Smooth muscle cell (in vitro differentiated cells): ENCODE results near the gene RPS2. TPM values are rescaled to one million over a fixed set of nuclear protein-coding genes. Genes with fewer than 3 reads are reported as not detected.

Experiments used
- DNase-seq: peaks from one replicate; lab custom pipeline; 2025; ENCODE audit not compliant: unreplicated experiment; lab: John Stamatoyannopoulos, UW
- H2AFZ ChIP-seq: fragments of 200-600 bp; sonication (generic); 2 replicates; pipeline ENCODE4 v1.6.0; 2016; ENCODE audit warnings: antibody characterized with exemption, low read depth, mild to moderate bottlenecking
- H3F3A ChIP-seq: fragments of 200-600 bp; sonication (generic); 2 replicates; pipeline ENCODE4 v1.6.0; 2017; ENCODE audit warnings: antibody characterized with exemption, low read depth
- H3K27ac ChIP-seq: fragments of 200-600 bp; sonication (generic); 2 replicates; pipeline ENCODE4 v1.5.1; 2016; ENCODE audit warnings: low read depth, mild to moderate bottlenecking
- H3K27me3 ChIP-seq: fragments of 200-600 bp; sonication (generic); 2 replicates; pipeline ENCODE4 v1.6.1; 2016; ENCODE audit warnings: low read depth, mild to moderate bottlenecking
- H3K36me3 ChIP-seq: fragments of 200-600 bp; sonication (generic); 2 replicates; pipeline ENCODE4 v1.5.1; 2016; ENCODE audit warnings: low read depth
- H3K4me1 ChIP-seq: fragments of 200-600 bp; sonication (generic); 2 replicates; pipeline ENCODE4 v1.5.1; 2016; ENCODE audit warnings: low read depth
- H3K4me2 ChIP-seq: fragments of 200-600 bp; sonication (generic); 2 replicates; pipeline ENCODE4 v1.6.0; 2016; ENCODE audit warnings: mild to moderate bottlenecking
- H3K4me3 ChIP-seq: fragments of 200-600 bp; sonication (generic); 2 replicates; pipeline ENCODE4 v1.5.1; 2016; ENCODE audit warnings: mild to moderate bottlenecking
- H3K79me2 ChIP-seq: fragments of 200-600 bp; sonication (generic); 2 replicates; pipeline ENCODE4 v1.6.0; 2016; ENCODE audit warnings: low read depth, mild to moderate bottlenecking
- H3K9ac ChIP-seq: fragments of 200-600 bp; sonication (generic); 2 replicates; pipeline ENCODE4 v1.6.0; 2016; ENCODE audit warnings: low read depth
- H3K9me3 ChIP-seq: fragments of 200-600 bp; sonication (generic); replicated peaks from 2 replicates; pipeline ENCODE4 v1.5.1; 2016; ENCODE audit warnings: low read depth
- H4K20me1 ChIP-seq: fragments of 200-600 bp; sonication (generic); 2 replicates; pipeline ENCODE4 v1.6.0; 2016; ENCODE audit warnings: low read depth
- WGBS: methylation state at CpG from one replicate; pipeline ENCODE4 v1.1.7; 2016; ENCODE audit warnings: low lambda C conversion rate; 5-methylcytosine and 5-hydroxymethylcytosine counted together
- polyA plus RNA-seq: library from polyadenylated mRNA; unstranded; fragments of >200 nt; fragmentation: Nextera tagmentation; extraction: Ambion mirVana; gene quantifications from 2 replicates; pipeline ENCODE4 v1.2.1, GENCODE V29; 2016
- total RNA-seq: library from RNA; depleted of rRNA; stranded (reverse); fragments of >200 nt; gene quantifications from 2 replicates; pipeline ENCODE4 v1.2.3, GENCODE V29; 2014
- TF ChIP-seq, protein P1 (sequence below): fragments of 200-600 bp; sonication (generic); IDR thresholded peaks from 2 replicates; pipeline ENCODE4 v1.5.1; 2017; ENCODE audit warnings: borderline replicate concordance, mild to moderate bottlenecking, antibody characterized with exemption; ENCODE audit not compliant: insufficient read depth, poor library complexity, severe bottlenecking

Gene RPS2
- total and polyA plus RNA-seq, 2 experiments from 2014 or later = 2,041 to 2,576 TPM

DNA sequence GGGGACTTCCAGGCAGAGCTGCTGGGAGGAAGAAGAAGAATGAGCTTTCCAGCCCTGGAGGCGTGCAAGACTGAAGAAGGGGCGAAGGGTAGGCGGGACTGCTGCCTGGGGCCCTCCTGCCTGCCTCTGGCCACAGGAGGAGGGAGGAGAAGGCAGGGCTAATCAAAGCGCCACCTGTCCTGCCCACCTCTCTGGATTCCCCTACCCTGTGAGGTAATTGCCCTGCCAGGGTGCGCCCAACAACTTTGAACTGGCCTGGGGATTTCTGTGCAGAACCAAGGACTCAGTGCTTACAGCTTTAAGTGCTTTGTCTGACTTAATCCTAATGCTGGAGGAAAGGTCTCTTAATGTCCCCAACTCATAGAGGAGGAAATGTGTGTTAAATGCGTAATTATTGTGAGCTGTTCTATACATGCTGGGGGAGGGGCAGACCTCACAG, 16.8 kb upstream of the RPS2 start, which contains the start of gene NOXO1:
Gene NOXO1, minus strand, starts transcription at position 72 of the 439 bp plus-strand sequence. CDS start 290 bp downstream, outside the sequence.
- H3K27me3 ChIP-seq = peaks cover 54% of the 10 kb centered on the region
- peaks cover 7% of the 10 kb centered on the region for H3F3A ChIP-seq
- H3K4me1 ChIP-seq = peaks cover 28% of the 10 kb centered on the region
- WGBS = 59% methylated on average over 6 of the region's 6 CpGs
- no peaks in the 10 kb centered on the region for H4K20me1 ChIP-seq
- no peaks in the 10 kb centered on the region for H3K9me3 ChIP-seq
- no peak within 1 kb of the TSS for H3K4me3 ChIP-seq
- H2AFZ ChIP-seq = no peak within 1 kb of the TSS
- H3K27ac ChIP-seq = no peak within 1 kb of the TSS
- no peak for DNase-seq
- TF ChIP-seq, protein P1, sequence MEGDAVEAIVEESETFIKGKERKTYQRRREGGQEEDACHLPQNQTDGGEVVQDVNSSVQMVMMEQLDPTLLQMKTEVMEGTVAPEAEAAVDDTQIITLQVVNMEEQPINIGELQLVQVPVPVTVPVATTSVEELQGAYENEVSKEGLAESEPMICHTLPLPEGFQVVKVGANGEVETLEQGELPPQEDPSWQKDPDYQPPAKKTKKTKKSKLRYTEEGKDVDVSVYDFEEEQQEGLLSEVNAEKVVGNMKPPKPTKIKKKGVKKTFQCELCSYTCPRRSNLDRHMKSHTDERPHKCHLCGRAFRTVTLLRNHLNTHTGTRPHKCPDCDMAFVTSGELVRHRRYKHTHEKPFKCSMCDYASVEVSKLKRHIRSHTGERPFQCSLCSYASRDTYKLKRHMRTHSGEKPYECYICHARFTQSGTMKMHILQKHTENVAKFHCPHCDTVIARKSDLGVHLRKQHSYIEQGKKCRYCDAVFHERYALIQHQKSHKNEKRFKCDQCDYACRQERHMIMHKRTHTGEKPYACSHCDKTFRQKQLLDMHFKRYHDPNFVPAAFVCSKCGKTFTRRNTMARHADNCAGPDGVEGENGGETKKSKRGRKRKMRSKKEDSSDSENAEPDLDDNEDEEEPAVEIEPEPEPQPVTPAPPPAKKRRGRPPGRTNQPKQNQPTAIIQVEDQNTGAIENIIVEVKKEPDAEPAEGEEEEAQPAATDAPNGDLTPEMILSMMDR = no peak
- no peak within 1 kb of the TSS for H3K9ac ChIP-seq
- H3K79me2 ChIP-seq = no peaks in the 10 kb centered on the region
- H3K4me2 ChIP-seq = no peak within 1 kb of the TSS
- H3K36me3 ChIP-seq = no peaks in the 10 kb centered on the region

DNA sequence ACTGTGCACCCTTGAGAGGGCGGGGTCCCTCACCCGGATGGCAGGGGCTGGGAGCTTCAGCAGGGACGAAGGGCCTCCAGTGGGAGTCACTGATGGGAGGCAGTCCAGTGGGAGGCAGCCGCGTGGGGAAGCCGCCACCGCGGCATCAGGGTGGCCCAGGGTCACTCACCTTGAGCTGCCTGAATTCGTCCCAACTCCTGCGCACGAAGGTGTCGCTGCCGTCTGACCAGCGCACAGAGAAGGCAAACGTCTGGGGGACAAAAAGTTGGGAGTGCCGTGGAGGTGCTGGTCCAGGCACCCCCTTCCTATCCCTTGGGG, 16.1 kb upstream of the RPS2 start:
- 49% methylated on average over 13 of the region's 16 CpGs for WGBS
- Histone ChIP-seq H3K4me1 (peaks cover 28% of the 10 kb centered on the region), H3K79me2 (no peaks in the 10 kb centered on the region), H4K20me1 (no peaks in the 10 kb centered on the region), H3K4me2 (no peak overlapping the region), H3K9ac (no peak overlapping the region), H2AFZ (no peak overlapping the region), H3K27me3 (peaks cover 54% of the 10 kb centered on the region), H3K36me3 (no peaks in the 10 kb centered on the region), H3K9me3 (no peaks in the 10 kb centered on the region), H3K27ac (no peak overlapping the region), H3K4me3 (no peak overlapping the region), H3F3A (peaks cover 7% of the 10 kb centered on the region)
- DNase-seq = no peak
- TF ChIP-seq, protein P1 = no peak

DNA sequence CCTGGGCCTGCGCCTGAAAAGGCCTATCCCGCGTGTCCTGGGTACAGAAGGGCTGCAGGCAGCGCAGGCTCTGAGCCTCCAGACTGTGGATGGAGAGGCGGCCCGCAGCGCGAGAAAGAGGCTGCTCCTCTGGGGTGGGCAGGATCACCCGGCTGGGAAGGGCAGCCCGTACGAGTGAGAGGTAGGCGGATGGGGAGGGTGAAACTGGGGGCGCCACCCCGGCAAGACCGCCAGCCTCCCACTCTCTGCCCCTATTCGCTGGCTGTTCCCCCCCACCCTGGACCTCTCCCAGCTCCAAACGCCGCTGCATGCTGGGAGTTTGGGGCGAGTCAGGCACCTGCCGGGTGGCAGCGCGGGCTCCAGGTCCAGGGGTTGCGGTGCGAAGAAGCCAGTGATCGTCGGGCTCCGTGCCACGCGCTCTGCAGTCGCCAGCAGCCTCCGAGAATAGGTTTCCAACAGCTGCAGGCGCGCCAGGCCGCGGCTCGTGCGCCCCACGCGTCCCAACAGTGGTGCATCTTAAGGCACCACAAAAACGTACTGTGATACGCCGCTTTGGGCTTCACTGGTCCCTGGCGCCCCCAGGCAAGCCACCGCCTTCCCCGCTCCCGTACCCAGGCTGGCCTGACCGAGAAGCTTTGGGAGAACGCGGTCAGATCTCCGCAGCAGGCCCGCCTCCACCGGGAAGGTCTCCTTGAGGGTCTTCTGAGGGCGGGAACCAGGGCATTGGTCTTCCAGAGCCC, 15.6 kb upstream of the RPS2 start:
- Histone ChIP-seq H3K27me3 (peaks cover 54% of the 10 kb centered on the region), H3K9me3 (no peaks in the 10 kb centered on the region), H3K36me3 (no peaks in the 10 kb centered on the region), H3K4me2 (peak overlapping the region; percentile 78), H2AFZ (no peak overlapping the region), H3K27ac (no peak overlapping the region), H3K79me2 (no peaks in the 10 kb centered on the region), H3K9ac (no peak overlapping the region), H3K4me1 (peaks cover 26% of the 10 kb centered on the region), H3K4me3 (no peak overlapping the region), H4K20me1 (no peaks in the 10 kb centered on the region), H3F3A (peaks cover 7% of the 10 kb centered on the region)
- WGBS = 15% methylated on average over 52 of the region's 53 CpGs
- no peak for DNase-seq
- TF ChIP-seq, protein P1 = no peak
